B cell (primary cell): ENCODE results near the gene BCL2. TPM values are rescaled to one million over a fixed set of nuclear protein-coding genes. Genes with fewer than 3 reads are reported as not detected.
A peak's percentile ranks its signal among the peaks of the same experiment; 100 is the strongest.

Source experiments
- ATAC-seq: fragments of 200-7000 bp; cut with Tn5 transposase; one replicate; pipeline ENCODE4 v1.10.0; 2021; ENCODE audit warnings: low read depth, mild to moderate bottlenecking, moderate number of reproducible peaks, moderate library complexity
- CTCF ChIA-PET: fragments of 350-600 bp; sonication (Branson Sonifier 250); formaldehyde crosslinking; loops from one replicate; lab custom pipeline; 2021; ENCODE audit warnings: antibody characterized with exemption, inconsistent platforms; lab: Charles Lee
- POLR2A ChIA-PET: fragments of 350-600 bp; sonication (Branson Sonifier 250); formaldehyde crosslinking; loops from one replicate; lab custom pipeline; 2021; ENCODE audit warnings: antibody characterized with exemption; lab: Charles Lee
- DNase-seq: peaks from one replicate; pipeline ENCODE4 v3.0.0; 2013
- H2AFZ ChIP-seq: 2 replicates; pipeline ENCODE4 v1.6.1; 2012; ENCODE audit warnings: mild to moderate bottlenecking, low read depth, low read length; ENCODE audit not compliant: insufficient read depth, poor library complexity, severe bottlenecking
- H3K27ac ChIP-seq, 2 donors: 1 replicate in 1 of 2; 2 replicates in 1 of 2; pipeline ENCODE4 v1.5.1; 2012 to 2013; ENCODE audit warnings: low read length in 2 of 2, mild to moderate bottlenecking in 2 of 2, moderate library complexity in 1 of 2
- H3K27me3 ChIP-seq, 4 experiments: fragments of 200-600 bp in 1 of 4; sonication (generic) in 1 of 4; replicated peaks in 1 of 4; 1 replicate in 2 of 4; 2 replicates in 2 of 4; pipeline versions ENCODE4 v1.6.1 to v1.7.0; 2013 to 2016; ENCODE audit warnings: low read length in 3 of 4, mild to moderate bottlenecking in 2 of 4, mixed read lengths in 1 of 4, moderate library complexity in 1 of 4; ENCODE audit not compliant: insufficient read depth in 4 of 4, control insufficient read depth in 3 of 4; ENCODE audit errors: control extremely low read depth in 1 of 4
- H3K36me3 ChIP-seq, 2 experiments: replicated peaks in 1 of 2; 1 replicate in 1 of 2; 2 replicates in 1 of 2; pipeline versions ENCODE4 v1.6.1 to v1.7.1; 2013; ENCODE audit warnings: low read length in 1 of 2; ENCODE audit not compliant: insufficient read depth in 2 of 2, control insufficient read depth in 1 of 2; ENCODE audit errors: control extremely low read depth in 1 of 2, extremely low read depth in 1 of 2
- H3K4me1 ChIP-seq, 2 donors: fragments of 200-600 bp in 1 of 2; sonication (generic) in 1 of 2; 1 replicate in 1 of 2; 2 replicates in 1 of 2; pipeline versions ENCODE4 v1.5.1 to v1.6.1; 2013 to 2017; ENCODE audit warnings: low read length in 2 of 2; ENCODE audit not compliant: control insufficient read depth in 2 of 2, insufficient read depth in 2 of 2
- H3K4me2 ChIP-seq: replicated peaks from 2 replicates; pipeline ENCODE3; 2012; ENCODE audit warnings: mild to moderate bottlenecking, low read depth, low read length; ENCODE audit not compliant: poor library complexity, severe bottlenecking
- H3K4me3 ChIP-seq, 5 experiments: fragments of 200-600 bp in 1 of 5; sonication (generic) in 1 of 5; 1 replicate in 3 of 5; 2 replicates in 2 of 5; pipeline versions ENCODE4 v1.5.1 to v1.7.0; 2011 to 2016; ENCODE audit warnings: low read length in 4 of 5, mild to moderate bottlenecking in 4 of 5, low read depth in 2 of 5, control low read depth in 1 of 5, moderate library complexity in 1 of 5; ENCODE audit not compliant: insufficient read depth in 1 of 5; ENCODE audit errors: control extremely low read depth in 1 of 5, extremely low read depth in 1 of 5
- H3K79me2 ChIP-seq: fragments of 200-600 bp; sonication (generic); one replicate; pipeline ENCODE4 v1.6.0; 2016; ENCODE audit warnings: low read length; ENCODE audit not compliant: control insufficient read depth, insufficient read depth
- H3K9ac ChIP-seq: fragments of 200-600 bp; sonication (generic); 2 replicates; pipeline ENCODE4 v1.6.1; 2017; ENCODE audit warnings: mild to moderate bottlenecking, low read length, moderate library complexity
- H3K9me3 ChIP-seq, 3 donors: one replicate each; pipeline versions ENCODE4 v1.6.1 to v1.7.1; 2013; ENCODE audit warnings: low read length in 2 of 3; ENCODE audit not compliant: control insufficient read depth in 2 of 3, insufficient read depth in 1 of 3; ENCODE audit errors: control extremely low read depth in 1 of 3
- H4K20me1 ChIP-seq: 2 replicates; pipeline ENCODE4 v1.6.0; 2012; ENCODE audit warnings: mild to moderate bottlenecking, low read length; ENCODE audit not compliant: insufficient read depth, control insufficient read depth, poor library complexity, severe bottlenecking
- H3K27ac Mint-ChIP-seq: one replicate; pipeline ENCODE4 v1.8.0; 2021; ENCODE audit warnings: mixed read lengths
- H3K27me3 Mint-ChIP-seq: one replicate; pipeline ENCODE4 v1.8.0; 2021; ENCODE audit warnings: mixed read lengths
- H3K4me1 Mint-ChIP-seq: one replicate; pipeline ENCODE4 v1.8.0; 2021; ENCODE audit warnings: mixed read lengths
- H3K4me3 Mint-ChIP-seq: one replicate; pipeline ENCODE4 v1.8.0; 2021; ENCODE audit warnings: mixed read lengths
- H3K9me3 Mint-ChIP-seq: one replicate; pipeline ENCODE4 v1.8.0; 2022; ENCODE audit warnings: mixed read lengths; ENCODE audit not compliant: insufficient read depth
- CTCF ChIP-seq: fragments of 200-600 bp; IDR thresholded peaks from one replicate; pipeline ENCODE4 v1.8.0; 2022; ENCODE audit warnings: antibody characterized with exemption, mild to moderate bottlenecking
- EZH2 ChIP-seq: IDR thresholded peaks from 2 replicates; pipeline ENCODE4 v1.6.1; 2012; ENCODE audit warnings: borderline replicate concordance, low read depth, mild to moderate bottlenecking, moderate library complexity, low read length; ENCODE audit not compliant: insufficient read depth, poor library complexity, severe bottlenecking
- WGBS: methylation state at CpG from one replicate; pipeline ENCODE4 v1.1.5; 2013; ENCODE audit warnings: missing lambda C conversion rate; ENCODE audit not compliant: insufficient coverage; 5-methylcytosine and 5-hydroxymethylcytosine counted together
- intact Hi-C: fragments of 100-400 bp; cut with micrococcal nuclease; formaldehyde crosslinking; loops from one replicate; pipeline ENCODE4 v1.10.0; 2022
- polyA plus RNA-seq: library from polyadenylated mRNA; depleted of rRNA; stranded (reverse); fragments of >200 nt; gene quantifications from 2 replicates; pipeline ENCODE4 v1.2.3, GENCODE V29; 2012
- total RNA-seq, 2 donors: library from RNA; stranded (reverse); fragments of 120-200 nt in 1 of 2; gene quantifications; 1 replicate in 1 of 2; 2 replicates in 1 of 2; pipeline versions ENCODE4 v1.2.3 to v1.2.4, GENCODE V29; 2013 to 2022

The BCL2 gene
- total and polyA plus RNA-seq, 2 donors (not counting 1 experiment from before 2014, with no cell fraction given), result 27.6 to 144 TPM

GRCh38 chr18:63344263-63344662 is 24.7 kb upstream of the BCL2 start:
- Mint-ChIP-seq H3K27ac (no peak overlapping the region), H3K27me3 (no peaks in the 10 kb centered on the region), H3K4me1 (peaks cover 8% of the 10 kb centered on the region), H3K9me3 (no peaks in the 10 kb centered on the region), H3K4me3 (no peak overlapping the region)
- Histone ChIP-seq H3K27ac (no peak overlapping the region), H4K20me1 (no peaks in the 10 kb centered on the region), H3K4me3 (no peak overlapping the region), H3K4me2 (no peak overlapping the region), H3K9me3 (no peaks in the 10 kb centered on the region), H3K27me3 (no peaks in the 10 kb centered on the region), H3K79me2 (no peaks in the 10 kb centered on the region), H3K4me1 (peaks cover 5 to 7% of the 10 kb centered on the region in 2 donors), H3K36me3 (peaks cover 0 to 34% of the 10 kb centered on the region in 2 experiments), H3K9ac (no peak overlapping the region), H2AFZ (no peak overlapping the region)
- no peak for ATAC-seq
- TF ChIP-seq CTCF, result no peak
- TF ChIP-seq EZH2, result no peak
- intact Hi-C loops, result no loop called here
- ChIA-PET POLR2A (no interaction called here), CTCF (interaction anchor here (1.0 to 8.6 kb wide), 2 partner anchors 95 to 213 kb away, joined by 3 to 90 read pairs; no protein-coding TSS in a partner anchor)
- DNase-seq, result no peak
- WGBS, result 92% methylated on average over 4 of the region's 5 CpGs

- ATAC-seq (peak; percentile 60), DNase-seq (peak; percentile 27)
- Histone ChIP-seq H2AFZ (no peak overlapping the region), H4K20me1 (no peaks in the 10 kb centered on the region), H3K4me3 (no peak overlapping the region), H3K36me3 (peaks cover 0 to 38% of the 10 kb centered on the region in 2 experiments), H3K27ac (no peak overlapping the region), H3K27me3 (no peaks in the 10 kb centered on the region), H3K79me2 (no peaks in the 10 kb centered on the region), H3K9ac (no peak overlapping the region), H3K9me3 (no peaks in the 10 kb centered on the region), H3K4me2 (no peak overlapping the region), H3K4me1 (no peaks in the 10 kb centered on the region)
- peak; percentile 40 for TF ChIP-seq CTCF
- TF ChIP-seq EZH2, result no peak
- WGBS, result 68% methylated on average over 5 of the region's 5 CpGs
- POLR2A ChIA-PET, result no interaction called here
- intact Hi-C loops, result loop anchor here (1.0 kb wide), 1 partner anchor 97 kb away; no protein-coding TSS in a partner anchor
- Mint-ChIP-seq H3K4me1 (peaks cover 1% of the 10 kb centered on the region), H3K9me3 (no peaks in the 10 kb centered on the region), H3K27me3 (no peaks in the 10 kb centered on the region), H3K4me3 (no peak overlapping the region), H3K27ac (no peak overlapping the region)
- CTCF ChIA-PET, result interaction anchor here (0.7 to 8.6 kb wide), 8 partner anchors 11 to 805 kb away, joined by 3 to 90 read pairs (median 4); no protein-coding TSS in a partner anchor
Observed at GRCh38 chr18:63342206-63342605, 22.6 kb upstream of the BCL2 start.
